Nasal cavity respiratory epithelium epithelial cell of viscerocranial mucosa (primary cell): ENCODE results near the gene RASSF9. TPM values are rescaled to one million over a fixed set of nuclear protein-coding genes. Genes with fewer than 3 reads are reported as not detected.

ENCODE experiments used
- total RNA-seq: library from RNA; depleted of rRNA; stranded (reverse); fragments of >200 nt; gene quantifications from 2 replicates; pipeline ENCODE4 v1.2.3, GENCODE V29; 2014

The RASSF9 gene
- total RNA-seq = 1.7 and 5.5 TPM in 2 replicates

GRCh38 chr12:85836197-85837090 is at the start of gene RASSF9:
Gene RASSF9, minus strand, starts transcription at chr12:85836409. Its CDS starts 208 bp downstream, at chr12:85836201.

GRCh38 chr12:85874031-85874461 is 37.8 kb upstream of the RASSF9 start, which contains the start of gene NTS:
Gene NTS, plus strand, starts transcription at chr12:85874295. Its CDS starts 109 bp downstream, at chr12:85874404.

Other genes with a start within 250 kb of the RASSF9 start
- gene NTS, start 37.9 kb upstream of the RASSF9 start, total RNA-seq = not detected in 2 replicates